HG03575 (cell line): ENCODE data around the gene PJVK.
"Not testable (repeated sequence)": the region's sequence is repeated elsewhere in the genome, so short reads cannot be mapped to it uniquely, and the experiment has no call there.

Experiments
- ATAC-seq: cut with Tn5 transposase; IDR thresholded peaks from one replicate; pipeline ENCODE4 v1.9.1; 2021; ENCODE audit not compliant: unreplicated experiment, insufficient number of reproducible peaks, low FRiP score; ENCODE audit errors: extremely low read depth

Gene PJVK

GRCh38 chr2:178450774-178451525, at the start of gene PJVK, which contains the start of gene PRKRA:
TSS of gene PJVK (plus strand) at chr2:178451378. CDS start at chr2:178453410, 2,032 bp downstream.
TSS of gene PRKRA (minus strand) at chr2:178451175. CDS start at chr2:178451030, 145 bp downstream.
- peak; percentile 43 for ATAC-seq

GRCh38 chr2:178401994-178402437, 49.2 kb upstream of the PJVK start:
- no peak for ATAC-seq

GRCh38 chr2:178403671-178404306, 47.4 kb upstream of the PJVK start:
- ATAC-seq, result peak; percentile 24

- peak; percentile 98 for ATAC-seq
Observed at GRCh38 chr2:178404368-178404767, 46.8 kb upstream of the PJVK start.

- no peak for ATAC-seq
Observed at GRCh38 chr2:178409261-178409660, 41.9 kb upstream of the PJVK start.

- no peak for ATAC-seq
Observed at GRCh38 chr2:178412047-178412446, 39.1 kb upstream of the PJVK start.

GRCh38 chr2:178412453-178412852, 38.7 kb upstream of the PJVK start:
- ATAC-seq, result not testable (repeated sequence)

GRCh38 chr2:178413472-178414265, 37.5 kb upstream of the PJVK start:
- peak; percentile 37 for ATAC-seq

GRCh38 chr2:178414266-178415247, 36.6 kb upstream of the PJVK start:
- peak; percentile 86 for ATAC-seq

GRCh38 chr2:178415979-178416378, 35.2 kb upstream of the PJVK start:
- ATAC-seq, result no peak

GRCh38 chr2:178417916-178418315, 33.3 kb upstream of the PJVK start:
- no peak for ATAC-seq

GRCh38 chr2:178418426-178418825, 32.8 kb upstream of the PJVK start:
- no peak for ATAC-seq

GRCh38 chr2:178419123-178419522, 32.1 kb upstream of the PJVK start:
- no peak for ATAC-seq

GRCh38 chr2:178420463-178420999, 30.6 kb upstream of the PJVK start:
- ATAC-seq, result no peak

- ATAC-seq, result no peak
Observed at GRCh38 chr2:178422097-178422496, 29.1 kb upstream of the PJVK start.

GRCh38 chr2:178423746-178424145, 27.4 kb upstream of the PJVK start:
- ATAC-seq, result not testable (repeated sequence)

- ATAC-seq, result no peak
Observed at GRCh38 chr2:178425255-178425827, 25.8 kb upstream of the PJVK start.

GRCh38 chr2:178426388-178426787, 24.8 kb upstream of the PJVK start:
- no peak for ATAC-seq
